DMS114 treated with DMSO at 0.1 percent for 48 hours (cell line): ENCODE measurements around the gene TMEM179.

Source experiments
- DNase-seq: peaks from one replicate; lab custom pipeline; 2025; ENCODE audit not compliant: unreplicated experiment; lab: John Stamatoyannopoulos, UW

TMEM179 gene

DNA sequence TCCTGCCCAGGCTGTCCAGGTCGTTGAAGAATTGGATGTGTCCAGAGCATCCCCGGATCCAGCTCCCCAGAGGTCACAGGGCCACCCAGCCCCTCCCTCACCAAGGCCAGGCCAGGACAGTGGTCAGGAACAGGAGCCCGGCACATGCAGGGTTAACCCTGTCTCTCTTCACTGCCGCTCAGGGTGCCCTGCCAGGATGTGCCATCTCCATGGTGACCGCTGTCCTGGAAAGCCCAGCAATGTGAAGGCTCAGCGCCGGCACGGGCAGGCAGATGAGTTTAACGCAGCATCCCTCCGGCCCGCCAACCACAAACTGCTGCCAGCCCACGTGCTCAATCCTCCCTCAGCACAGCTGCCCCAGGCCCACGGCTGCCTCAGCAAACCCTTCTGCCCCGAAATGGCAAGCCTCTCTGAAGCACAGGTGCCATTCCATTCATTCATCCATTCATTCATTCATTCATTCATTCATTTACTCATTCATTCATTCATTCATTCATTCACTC, 4.4 kb downstream of the TMEM179 start:
- no peak for DNase-seq

DNA sequence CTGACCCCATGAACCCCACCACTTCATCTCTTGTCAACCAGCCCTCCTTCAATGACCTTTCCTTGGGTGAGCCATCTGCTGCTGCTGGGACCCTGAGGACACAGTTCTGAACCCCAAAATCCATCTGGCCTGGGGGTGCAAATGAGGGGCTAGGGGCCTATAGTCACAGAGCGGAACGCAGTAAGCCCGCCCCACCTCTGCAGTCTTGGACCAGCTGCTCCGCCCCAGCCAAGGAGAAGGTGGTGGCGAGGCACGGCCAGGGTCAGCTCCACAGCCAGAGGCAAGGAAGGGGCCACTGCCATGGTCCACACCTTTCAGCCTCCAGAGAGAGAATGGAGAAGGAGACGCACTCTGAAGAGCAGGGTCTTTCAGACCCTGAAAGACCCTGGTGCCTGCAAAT, 5.1 kb downstream of the TMEM179 start:
- DNase-seq: no peak

GRCh38 chr14:104598910-104599273, 5.7 kb downstream of the TMEM179 start:
- DNase-seq: no peak

GRCh38 chr14:104598039-104598909, 6.3 kb downstream of the TMEM179 start:
- DNase-seq: no peak

GRCh38 chr14:104597576-104597975, 7.0 kb downstream of the TMEM179 start:
- no peak for DNase-seq

DNA sequence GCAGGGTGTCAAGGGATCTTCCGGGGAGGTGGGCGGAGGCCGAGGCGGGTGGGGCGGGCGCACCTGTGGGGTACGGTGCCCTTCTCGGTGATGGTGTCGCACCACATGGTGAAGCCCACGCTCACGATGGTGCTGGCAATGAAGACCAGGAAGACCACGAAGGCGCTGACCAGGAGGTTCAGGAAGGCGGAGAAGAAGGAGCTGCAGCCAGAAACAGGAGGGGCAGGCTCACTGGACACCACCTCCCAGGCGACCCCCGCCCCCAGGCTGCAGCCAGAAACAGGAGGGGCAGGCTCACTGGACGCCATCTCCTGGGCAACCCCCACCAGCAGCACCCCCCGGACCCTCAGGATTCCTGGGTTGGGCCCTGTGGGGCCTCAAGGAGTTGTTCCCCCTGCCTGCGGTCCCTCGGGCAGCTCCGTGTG, 7.6 kb downstream of the TMEM179 start:
- DNase-seq: no peak

- DNase-seq: no peak
These were observed 8.1 kb downstream of the TMEM179 start for GRCh38 chr14:104596451-104596918.

DNA sequence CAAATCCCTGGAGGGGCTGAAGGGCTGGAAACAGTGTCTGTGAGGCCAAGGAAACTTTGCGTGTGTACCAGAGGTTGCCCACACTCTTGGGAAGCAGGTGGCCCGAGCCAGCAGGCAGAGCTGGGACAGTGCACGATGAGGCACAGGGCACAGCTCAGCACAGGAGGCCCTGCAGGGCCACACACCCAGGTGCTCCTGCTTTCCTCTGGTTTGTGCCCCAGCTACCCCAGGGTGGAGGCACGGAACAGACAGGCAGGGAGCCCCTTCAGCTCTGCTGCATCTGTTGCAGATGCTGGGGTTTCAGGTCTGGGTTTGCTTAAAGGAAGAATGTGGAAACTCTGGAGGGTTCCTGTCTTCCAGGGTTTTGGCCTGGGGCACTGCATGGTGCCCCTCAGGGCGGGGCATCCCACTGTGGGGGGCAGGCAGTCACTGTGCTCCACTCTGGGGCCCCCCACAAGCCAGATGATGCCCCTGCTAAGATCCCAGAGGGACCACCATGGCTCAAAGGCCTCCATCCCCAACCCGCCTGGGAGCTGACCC, 8.6 kb downstream of the TMEM179 start:
- DNase-seq: no peak

DNA sequence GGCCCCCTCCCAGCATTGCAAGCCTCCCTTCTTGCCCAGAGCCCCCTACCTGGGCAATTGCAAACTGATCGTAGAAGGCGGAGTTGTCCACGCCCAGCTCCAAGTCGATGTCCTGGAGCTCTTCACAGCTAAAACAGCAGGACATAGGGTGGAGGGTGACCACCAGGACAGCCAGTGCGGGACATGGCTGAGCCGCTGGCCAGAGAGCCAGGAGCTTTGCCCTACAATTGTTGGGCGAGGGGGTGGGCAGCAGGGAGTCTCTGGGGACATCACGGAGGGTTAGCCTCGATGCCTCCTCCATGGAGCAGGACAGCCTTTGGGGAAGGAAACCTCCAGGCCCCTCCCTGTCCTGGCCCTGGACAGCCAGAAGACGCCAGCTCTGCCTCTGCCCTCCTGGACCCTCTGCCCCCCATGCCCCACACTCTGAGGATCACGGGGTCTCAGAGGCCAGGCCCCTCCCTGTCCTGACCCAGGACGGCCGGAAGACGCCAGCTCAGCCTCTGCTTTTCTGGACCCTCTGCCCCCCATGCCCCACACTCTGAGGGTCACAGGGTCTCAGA, 9.4 kb downstream of the TMEM179 start:
- DNase-seq: no peak

GRCh38 chr14:104594310-104595046, 10.1 kb downstream of the TMEM179 start:
- DNase-seq: no peak

- DNase-seq: no peak
These were observed 10.8 kb downstream of the TMEM179 start for GRCh38 chr14:104593710-104594136.

- DNase-seq: no peak
These were observed 11.3 kb downstream of the TMEM179 start for GRCh38 chr14:104593241-104593701.

DNA sequence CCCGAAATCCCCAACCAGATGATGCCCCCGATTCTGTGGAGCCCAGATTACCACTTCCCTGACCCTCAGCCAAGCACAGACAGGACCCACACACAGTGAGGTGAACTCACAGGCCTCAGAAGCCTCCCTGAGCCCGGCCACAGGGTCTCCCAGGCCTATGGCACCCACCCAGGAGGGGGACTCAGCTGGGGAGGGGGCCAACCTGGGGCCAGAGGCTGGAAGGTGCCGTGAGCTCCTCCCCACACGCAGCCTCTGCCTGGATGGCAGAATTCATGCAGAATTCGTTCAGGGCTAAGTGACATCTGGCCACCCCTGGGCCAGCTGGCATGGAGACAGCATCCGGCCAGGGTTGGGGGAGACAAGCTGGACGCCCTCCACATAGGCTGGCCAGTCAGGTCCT, 11.8 kb downstream of the TMEM179 start:
- no peak for DNase-seq

DNA sequence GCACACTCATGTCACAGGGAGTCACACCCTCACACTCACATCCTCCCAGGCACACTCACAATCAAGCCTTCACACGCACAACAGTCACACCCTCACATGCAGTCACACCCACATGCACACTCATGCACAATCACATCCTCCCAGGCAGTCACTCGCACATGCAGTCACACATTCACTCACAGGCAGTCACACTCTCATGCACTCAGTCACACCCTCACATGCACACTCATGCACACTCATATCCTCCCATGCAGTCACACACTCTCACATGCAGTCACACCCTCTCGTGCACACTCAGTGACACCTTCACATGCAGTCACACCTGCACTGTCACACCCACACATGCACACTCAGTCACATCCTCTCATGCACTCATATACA, 12.3 kb downstream of the TMEM179 start:
- no peak for DNase-seq

- DNase-seq: no peak
These were observed 12.9 kb downstream of the TMEM179 start for GRCh38 chr14:104591506-104592291.

GRCh38 chr14:104591031-104591430, 13.5 kb downstream of the TMEM179 start:
- DNase-seq: no peak

DNA sequence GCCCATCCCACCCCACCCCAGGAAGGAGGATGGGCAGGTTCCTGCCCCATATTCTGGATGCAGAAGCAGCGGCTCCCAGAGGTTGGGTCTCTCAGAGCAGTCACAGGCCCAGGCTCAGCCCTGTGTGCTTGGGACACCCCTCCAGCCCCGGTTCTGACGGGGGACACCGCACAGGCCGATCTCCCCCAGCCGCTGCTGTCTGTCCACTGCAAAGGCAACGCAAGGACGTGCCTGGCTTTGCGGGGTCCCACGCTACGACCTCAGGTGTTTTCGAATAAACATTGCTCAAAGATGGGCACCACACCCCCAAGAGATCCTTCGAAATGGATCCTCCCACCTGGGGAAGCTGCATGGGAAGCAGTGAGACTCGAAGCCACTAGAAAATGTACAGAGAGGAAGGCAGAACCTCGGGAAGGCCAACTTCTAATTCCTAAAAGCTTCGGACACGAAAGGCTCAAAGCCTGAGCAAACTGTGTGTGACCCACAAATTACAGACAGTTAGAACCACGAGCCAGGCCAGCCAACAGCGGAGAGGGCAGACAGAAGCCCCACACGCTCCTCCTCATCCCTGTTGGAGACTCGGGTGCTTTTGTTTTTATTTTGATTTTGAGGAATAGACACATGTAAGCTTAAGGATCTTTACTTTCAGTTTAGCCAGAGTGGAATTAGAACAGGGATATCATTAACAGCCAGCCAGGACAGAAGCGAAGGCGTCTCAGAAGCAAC, 14.2 kb downstream of the TMEM179 start:
- no peak for DNase-seq

DNA sequence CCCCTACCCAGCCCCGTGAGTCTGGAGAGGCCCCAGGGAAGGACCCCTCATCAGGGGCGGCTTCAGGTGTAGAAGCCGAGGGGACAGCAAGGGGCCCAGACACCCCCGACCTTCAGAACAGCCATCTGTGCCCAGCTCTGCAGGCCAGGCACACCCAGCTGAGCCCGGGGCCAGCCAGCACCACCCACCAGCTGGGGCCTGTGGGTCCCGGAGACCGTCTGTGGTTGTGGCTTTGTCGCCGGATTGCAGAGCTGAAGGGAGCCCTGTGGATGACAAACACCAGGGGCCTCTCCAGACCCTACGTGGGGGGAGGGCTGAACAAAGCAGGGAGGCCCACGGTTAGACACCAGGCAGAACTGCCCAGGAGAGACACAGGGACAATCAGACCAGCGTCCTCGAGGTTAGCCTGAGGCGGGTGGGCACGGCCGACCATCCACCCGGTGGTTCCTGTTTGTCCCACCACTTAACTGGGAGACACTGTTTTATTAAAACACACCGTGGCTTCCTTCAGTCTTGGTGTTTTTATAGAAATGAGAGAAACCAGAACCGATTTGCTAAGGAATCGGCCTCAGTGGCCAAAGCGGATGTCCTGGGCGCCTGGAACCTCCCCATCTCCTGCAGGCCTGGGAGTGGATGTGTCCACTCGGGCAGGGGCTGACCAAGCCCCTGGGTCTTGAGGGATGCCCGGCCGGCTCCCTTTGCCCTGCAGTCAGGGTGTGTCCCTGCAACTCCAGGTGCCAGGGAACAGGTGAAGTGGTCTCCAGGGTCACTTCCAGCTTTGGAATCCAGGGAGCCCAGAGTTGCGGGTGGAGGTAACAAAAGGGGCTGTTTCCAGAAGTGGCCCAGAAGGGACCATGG, 15.0 kb downstream of the TMEM179 start:
- no peak for DNase-seq
